Renal pelvis (tissue), 4 donors: ENCODE measurements around the gene CMSS1. TPM values are rescaled to one million over a fixed set of nuclear protein-coding genes. Genes with fewer than 3 reads are reported as not detected.

Experiments
- DNase-seq: peaks from one replicate; pipeline ENCODE4 v3.0.0-alpha.2; 2013
- polyA plus RNA-seq, 3 donors: library from polyadenylated mRNA; unstranded; fragments of 120-200 nt; gene quantifications; one replicate each; pipeline ENCODE4 v1.2.1, GENCODE V29; 2013; ENCODE audit not compliant: insufficient read length in 3 of 3

Gene CMSS1
- polyA plus RNA-seq, 3 donors: 37.1 to 43.5 (median 41.3) TPM

- DNase-seq: no peak
These were observed 113.4 kb downstream of the CMSS1 start for GRCh38 chr3:99931059-99931458.

- no peak for DNase-seq
These were observed 116.5 kb downstream of the CMSS1 start for GRCh38 chr3:99933971-99934750.

- DNase-seq: no peak
These were observed 117.5 kb downstream of the CMSS1 start for GRCh38 chr3:99934975-99935797.

DNA sequence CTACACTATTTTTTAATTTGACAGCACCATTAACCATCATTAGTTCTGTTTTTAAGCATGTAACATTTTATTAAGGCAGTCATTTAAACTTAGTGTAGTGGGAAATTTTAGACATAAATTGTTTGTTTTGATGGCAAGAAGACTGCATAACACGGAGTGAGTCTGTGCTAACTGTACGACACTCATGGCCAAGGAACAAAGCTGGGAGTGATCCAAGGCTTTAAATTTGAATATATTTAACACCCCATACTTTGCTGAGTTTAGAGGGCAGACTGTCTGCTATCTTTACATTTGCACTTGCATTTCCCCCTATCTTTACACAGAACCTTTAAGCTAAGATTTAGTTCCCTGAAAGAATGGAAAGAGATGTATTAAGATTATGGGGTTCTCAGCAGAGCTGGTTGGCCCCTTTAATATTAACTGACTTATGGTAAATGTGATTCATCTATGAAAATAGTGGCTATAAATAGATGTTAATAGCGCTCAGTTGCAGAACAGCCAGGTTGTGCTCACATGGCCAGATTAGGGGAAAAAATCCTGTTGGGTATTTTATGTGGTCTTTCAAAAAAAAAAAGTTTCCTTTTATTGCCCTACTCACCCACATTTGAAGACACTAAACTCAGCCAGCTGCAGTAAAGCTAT, 120.7 kb downstream of the CMSS1 start:
- DNase-seq: no peak

GRCh38 chr3:99939876-99940275, 122.2 kb downstream of the CMSS1 start:
- no peak for DNase-seq

- no peak for DNase-seq
These were observed 122.7 kb downstream of the CMSS1 start for GRCh38 chr3:99940350-99940749.

DNA sequence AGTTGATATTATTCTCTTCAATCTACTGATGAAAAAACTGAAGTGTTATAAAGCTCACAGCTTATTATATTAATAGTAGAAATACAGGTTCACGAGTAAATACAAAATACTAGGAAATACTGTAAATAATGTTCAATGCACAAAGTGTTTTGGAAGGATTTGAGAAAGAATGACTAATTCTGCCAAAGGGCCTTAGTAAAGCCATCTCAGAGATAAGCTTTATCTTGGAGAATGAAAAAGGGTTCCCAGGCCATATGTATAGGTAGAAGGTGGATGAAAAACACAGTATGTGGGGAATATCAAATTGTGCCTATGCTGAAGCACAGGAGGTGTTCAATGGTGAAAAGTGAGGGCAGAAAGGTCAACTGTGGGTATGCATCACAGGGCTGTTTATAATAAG, 123.5 kb downstream of the CMSS1 start:
- DNase-seq: no peak

DNA sequence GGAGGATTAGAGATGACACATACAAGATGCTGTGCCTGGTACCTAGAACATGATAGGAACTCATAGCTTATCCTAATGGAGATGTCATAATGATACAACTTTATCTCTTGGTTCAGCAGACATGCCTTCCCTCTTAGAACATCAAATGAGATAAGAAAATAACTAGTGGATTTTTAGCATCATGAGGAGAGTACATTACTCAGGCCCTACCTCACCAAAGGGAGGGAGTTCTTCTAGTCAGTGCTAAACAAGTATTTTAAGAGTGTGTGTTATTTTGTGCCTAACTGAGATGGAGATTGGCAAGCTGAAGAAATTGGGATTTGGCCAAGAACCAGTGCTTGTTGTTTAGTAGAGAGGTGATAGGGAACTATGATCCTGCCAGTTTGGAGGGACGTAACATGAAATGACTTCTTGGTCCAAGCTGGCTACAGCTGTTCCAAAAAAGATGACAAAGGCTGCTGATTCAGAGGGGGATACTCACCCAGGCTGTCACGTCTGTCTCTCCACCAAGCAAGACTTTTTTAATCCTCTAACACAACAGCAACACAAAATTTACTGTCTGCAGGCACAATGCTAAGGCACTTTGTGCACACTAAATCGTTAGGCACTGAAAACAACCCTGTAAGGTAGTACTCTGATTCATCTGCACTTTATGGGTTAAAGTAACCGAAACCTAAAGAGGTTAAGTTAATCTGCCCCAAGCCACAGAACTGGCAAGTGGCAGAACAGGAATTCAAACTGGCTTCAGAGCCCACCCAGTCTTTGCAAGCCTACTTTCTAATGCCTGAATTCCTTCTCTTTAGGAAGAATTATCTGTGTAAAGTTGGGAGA, 126.5 kb downstream of the CMSS1 start:
- no peak for DNase-seq

DNA sequence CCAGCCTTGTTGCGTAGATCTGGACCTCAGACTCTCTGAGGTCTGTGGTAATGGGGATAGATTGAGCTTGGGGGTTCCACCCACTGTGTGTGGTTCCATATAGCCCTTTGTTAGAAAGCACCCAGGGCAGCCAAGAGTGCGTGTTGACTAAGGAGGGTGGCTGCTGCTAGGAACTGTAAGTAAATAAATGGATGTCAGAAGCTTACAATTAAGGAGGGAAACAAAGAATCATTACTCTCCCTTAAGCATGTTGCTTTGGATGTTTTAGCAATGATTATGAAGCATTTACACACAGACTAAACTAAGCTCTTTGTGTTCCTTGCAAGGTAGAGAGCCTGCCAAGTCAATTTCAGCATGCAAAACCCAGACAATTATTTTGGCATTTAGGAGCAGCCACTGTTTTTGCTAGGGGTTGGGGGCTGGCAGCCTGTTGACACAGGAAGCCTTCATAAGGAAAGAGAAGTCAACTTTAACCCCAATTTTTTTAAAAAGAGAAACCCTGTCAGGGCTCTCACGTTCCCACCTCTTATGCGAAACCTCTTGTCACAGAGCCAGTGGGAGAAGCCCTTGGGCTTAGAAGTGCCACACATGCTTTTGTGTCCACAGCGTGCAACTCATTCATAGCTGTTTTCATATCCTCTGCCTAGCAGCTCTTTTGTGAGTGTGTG, 127.8 kb downstream of the CMSS1 start:
- no peak for DNase-seq

GRCh38 chr3:99947356-99947755, 129.7 kb downstream of the CMSS1 start:
- DNase-seq: no peak

DNA sequence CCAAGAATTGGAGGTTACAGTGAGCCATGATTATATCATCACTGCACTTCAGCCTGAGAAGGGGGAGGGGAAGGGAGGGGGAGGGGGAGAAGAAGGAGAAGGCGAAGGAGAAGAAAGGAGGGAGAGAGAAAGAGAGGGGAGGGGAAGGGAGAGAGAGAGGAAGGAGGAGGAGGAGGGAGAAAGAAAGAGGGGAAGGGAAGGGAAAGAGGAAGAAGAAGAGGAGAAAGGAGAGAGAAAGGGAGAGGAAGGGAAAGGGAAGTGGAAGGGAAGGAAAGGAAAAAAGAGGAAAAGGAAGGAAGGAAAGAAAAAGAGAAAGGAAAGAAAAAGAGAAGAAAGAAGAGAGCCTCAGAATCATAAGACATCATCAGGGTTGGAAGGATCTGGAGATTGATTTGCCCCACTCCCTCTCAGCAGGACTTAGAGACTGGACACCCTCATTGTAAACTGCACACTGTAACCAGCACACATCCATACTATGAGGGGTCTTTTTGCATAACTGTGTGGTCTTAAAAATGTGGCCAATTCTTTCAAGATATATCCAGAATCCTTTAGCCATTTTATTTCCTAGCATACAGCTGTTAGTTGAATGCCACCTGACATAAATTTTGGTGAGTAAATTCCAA, 130.9 kb downstream of the CMSS1 start:
- DNase-seq: no peak

- DNase-seq: no peak
These were observed 132.5 kb downstream of the CMSS1 start for GRCh38 chr3:99949956-99950670.

DNA sequence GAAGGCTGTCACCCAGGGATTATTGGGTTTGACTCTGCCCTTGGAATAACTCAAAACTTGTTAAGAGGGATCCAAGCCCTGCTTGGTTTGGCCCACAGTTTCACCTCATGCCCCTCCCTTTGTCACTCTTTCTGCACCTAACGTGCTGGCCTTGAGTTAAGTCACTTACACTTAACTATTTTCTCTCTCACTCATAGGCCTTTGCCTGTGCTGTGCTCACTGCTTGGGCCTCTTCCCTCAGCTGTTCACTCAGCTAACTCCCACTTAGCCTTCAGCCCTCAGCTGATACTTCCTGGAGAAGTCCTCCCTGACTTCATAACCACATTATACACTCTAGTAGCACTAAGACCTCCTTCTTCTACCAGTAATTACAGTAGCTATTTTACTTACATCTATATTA, 133.3 kb downstream of the CMSS1 start:
- no peak for DNase-seq

GRCh38 chr3:99951701-99952100, 134.0 kb downstream of the CMSS1 start:
- DNase-seq: no peak

- DNase-seq: no peak
These were observed 134.6 kb downstream of the CMSS1 start for GRCh38 chr3:99952306-99952705.

DNA sequence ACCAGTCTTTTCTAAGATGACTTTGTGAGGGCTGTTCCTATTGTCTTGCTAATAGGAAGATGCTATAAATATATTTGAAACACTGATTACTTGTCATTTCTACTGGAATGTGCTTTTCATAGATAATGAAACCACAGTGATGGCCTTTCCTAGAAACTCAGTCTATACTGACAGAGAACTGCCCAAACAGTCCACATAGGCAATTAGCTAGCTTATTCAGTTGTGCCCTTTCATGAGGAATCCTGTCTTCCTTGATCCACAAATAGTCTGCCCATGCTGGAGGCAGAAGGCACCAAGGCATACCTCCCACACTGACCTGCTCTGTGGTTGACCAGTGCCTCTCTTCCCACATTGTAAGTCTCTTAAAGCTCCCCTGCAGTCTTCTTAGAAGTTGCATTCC, 135.9 kb downstream of the CMSS1 start:
- no peak for DNase-seq

- no peak for DNase-seq
These were observed 137.4 kb downstream of the CMSS1 start for GRCh38 chr3:99954914-99955644.

- no peak for DNase-seq
These were observed 138.3 kb downstream of the CMSS1 start for GRCh38 chr3:99955773-99956562.
